Putamen (tissue), 1 donor: ENCODE measurements around the gene APOA4.
A peak's percentile ranks its signal among the peaks of the same experiment; 100 is the strongest.

Experiments used
- DNase-seq: peaks from one replicate; pipeline ENCODE4 v3.0.0-alpha.2; 2016; ENCODE audit warnings: low spot score

The APOA4 gene

DNA sequence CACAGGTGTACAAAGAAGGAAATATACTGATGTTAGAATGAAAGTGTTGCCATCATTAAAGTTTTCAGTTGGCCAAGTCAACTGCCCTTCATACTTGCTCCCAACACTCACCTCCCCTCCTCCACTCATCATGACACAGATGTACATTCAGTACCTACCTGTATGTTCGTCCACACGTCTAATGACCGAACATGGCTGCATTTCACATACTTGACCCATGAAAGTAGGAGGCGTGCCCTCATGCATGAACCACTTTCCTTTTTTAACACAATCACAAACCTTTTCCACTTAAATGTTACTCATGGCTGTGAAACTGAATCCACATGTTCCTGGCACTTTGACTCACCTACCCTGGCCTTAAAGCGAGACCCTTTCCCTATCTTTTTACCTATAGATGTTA lies 47.1 kb downstream of the APOA4 start:
- no peak for DNase-seq

DNA sequence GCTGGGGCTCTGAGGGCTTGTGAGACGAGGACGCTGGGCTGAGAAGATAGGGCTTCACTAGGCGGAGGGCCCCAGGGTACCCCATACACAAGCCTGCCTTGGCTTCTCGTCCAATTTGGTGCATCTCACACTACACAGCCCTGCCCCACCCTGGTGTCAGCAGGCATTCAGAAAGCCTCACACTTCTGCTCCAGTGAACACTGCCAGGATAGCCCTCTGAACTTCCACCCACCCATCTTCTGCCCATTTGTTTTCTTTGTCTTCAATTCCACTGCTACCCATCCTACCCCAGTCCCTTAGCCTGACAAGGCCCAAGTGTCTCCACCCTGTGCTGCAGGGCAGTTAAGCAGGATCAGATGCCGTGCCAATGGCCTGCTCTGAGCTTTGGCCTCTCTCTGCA lies 48.4 kb downstream of the APOA4 start:
- DNase-seq, result no peak

DNA sequence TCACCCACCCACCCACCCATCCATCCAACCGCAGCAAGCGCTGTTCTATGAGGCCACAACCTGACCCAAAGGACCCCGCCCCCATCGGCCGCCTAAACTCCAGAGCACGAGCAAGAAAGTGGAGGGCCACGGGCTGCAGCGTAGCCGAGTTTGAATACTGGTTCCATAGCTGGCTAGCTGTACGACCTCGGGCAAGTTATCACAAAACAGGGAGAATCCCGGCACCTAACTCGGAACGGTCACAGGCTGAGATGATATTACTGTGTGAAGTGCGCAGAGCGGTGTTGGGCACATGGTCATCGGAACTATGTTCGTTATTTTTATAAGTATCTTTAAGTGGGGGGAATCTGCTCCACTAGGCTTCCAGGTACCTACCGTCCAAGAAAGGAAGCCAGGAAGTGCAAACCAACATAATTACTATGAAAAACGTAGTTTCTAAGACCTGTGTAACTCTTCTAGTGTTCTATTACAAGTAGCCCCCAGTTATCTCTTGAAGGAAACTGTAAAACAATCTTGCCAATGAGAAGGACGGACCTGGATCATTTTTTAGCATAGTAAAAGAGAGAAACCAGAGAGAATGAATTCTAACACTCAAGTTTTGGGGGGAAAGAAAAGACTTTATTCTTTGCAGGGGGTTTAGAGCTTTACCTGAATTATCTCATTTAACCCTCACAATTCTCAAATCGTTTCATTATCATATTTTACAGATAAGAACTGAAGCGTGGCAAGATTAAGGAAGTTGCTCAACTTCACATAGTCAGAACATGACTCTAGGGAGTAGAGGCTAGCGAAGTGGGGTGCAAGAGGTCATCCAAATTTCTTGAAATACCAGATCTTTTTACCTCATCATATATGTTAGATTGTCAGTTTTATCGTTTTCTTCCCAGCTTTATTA lies 49.7 kb downstream of the APOA4 start:
- no peak for DNase-seq

- DNase-seq, result peak; percentile 87
Observed at GRCh38 chr11:116772443-116773202, 50.5 kb downstream of the APOA4 start, which contains the start of gene BUD13. TSS of gene BUD13 (minus strand) at chr11:116772987. CDS start at chr11:116772964, 23 bp downstream.

DNA sequence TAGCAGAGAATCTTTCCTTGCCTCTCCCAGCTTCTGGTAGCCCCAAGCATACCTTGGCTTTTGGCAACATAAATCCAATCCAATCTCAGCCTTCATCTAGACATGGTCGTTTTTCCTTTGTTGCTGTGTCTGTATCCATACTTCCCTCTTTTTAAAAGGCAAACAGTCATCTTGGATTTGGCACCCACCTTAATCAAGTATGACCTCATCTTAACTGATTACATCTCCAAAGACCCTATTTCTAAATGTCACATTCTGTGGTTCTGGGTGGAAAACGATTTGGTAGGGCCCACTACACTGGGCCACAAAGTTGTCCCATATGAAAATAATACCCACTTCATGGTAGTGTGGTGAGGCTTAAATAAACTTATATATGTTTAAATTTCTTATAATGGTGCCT lies 51.2 kb downstream of the APOA4 start:
- no peak for DNase-seq
